ENCODE measurements around the gene TRIM46. TPM values are rescaled to one million over a fixed set of nuclear protein-coding genes. Genes with fewer than 3 reads are reported as not detected.
"Not testable (repeated sequence)": the region's sequence is repeated elsewhere in the genome, so short reads cannot be mapped to it uniquely, and the experiment has no call there.

The TRIM46 gene
- polyA plus RNA-seq, 1 donor (not counting 4 experiments of a cell fraction or from before 2014, with no cell fraction given), result 1.7 TPM

- H3K9ac ChIP-seq (ENCODE audit: control insufficient read depth, extremely low read depth, insufficient read depth, low read length); dilution Hi-C loops (cut with MboI; ENCODE audit: extremely low pct_ligation_motif_present, low sequenced_read_pairs); H3K27me3 ChIP-seq (ENCODE audit: control insufficient read depth, extremely low read depth, insufficient read depth, low read length); H3K36me3 ChIP-seq (ENCODE audit: control insufficient read depth in 2 of 2, extremely low read depth in 1 of 2, insufficient read depth in 2 of 2, low read length in 2 of 2); DNase-seq (ENCODE audit: low read depth, low spot score); H3K4me2 ChIP-seq (ENCODE audit: control insufficient read depth, extremely low read depth, insufficient read depth, low read depth, low read length); H2AFZ ChIP-seq (ENCODE audit: control insufficient read depth, low read length); H3K9me1 ChIP-seq (ENCODE audit: control insufficient read depth, extremely low read depth, insufficient read depth, low read length); H3K9me3 ChIP-seq (ENCODE audit: control insufficient read depth, low read depth, low read length); H4K20me1 ChIP-seq (ENCODE audit: control insufficient read depth, extremely low read depth, insufficient read depth, low read length); FAIRE-seq; H3K27ac ChIP-seq (ENCODE audit: control insufficient read depth, insufficient read depth, low read length); H3K4me3 ChIP-seq (ENCODE audit: control insufficient read depth in 2 of 3, extremely low read depth in 1 of 3, insufficient read depth in 2 of 3, low read depth in 1 of 3, low read length in 3 of 3): not testable (repeated sequence)
- peaks cover 12% of the 10 kb centered on the region for H3K79me2 ChIP-seq (ENCODE audit: control insufficient read depth, insufficient read depth, low read length)
- H3K4me1 ChIP-seq (ENCODE audit: control insufficient read depth, extremely low read depth, insufficient read depth, low read length), result peaks cover 21% of the 10 kb centered on the region
Observed at GRCh38 chr1:155212051-155212440, 38.4 kb downstream of the TRIM46 start.

DNA sequence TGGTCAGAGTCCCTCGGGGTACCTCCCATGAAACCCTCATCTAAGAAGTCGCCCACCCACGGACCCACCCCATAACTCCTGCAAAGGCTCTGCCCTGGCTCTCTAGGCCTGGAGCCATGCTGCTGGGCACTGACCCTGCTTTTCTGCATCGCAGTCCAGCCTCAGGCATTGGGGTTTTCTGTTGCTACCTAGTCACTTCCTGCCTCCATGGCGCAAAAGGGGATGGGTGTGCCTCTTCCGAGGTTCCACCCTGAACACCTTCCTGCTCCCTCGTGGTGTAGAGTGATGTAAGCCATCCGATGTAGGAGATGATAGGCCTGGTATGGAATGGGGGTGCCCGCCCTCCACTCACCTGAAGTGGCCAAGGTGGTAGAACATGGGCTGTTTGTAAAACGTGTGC, 41.1 kb downstream of the TRIM46 start:
- FAIRE-seq; H3K4me2 ChIP-seq (ENCODE audit: control insufficient read depth, extremely low read depth, insufficient read depth, low read depth, low read length): not testable (repeated sequence)

DNA sequence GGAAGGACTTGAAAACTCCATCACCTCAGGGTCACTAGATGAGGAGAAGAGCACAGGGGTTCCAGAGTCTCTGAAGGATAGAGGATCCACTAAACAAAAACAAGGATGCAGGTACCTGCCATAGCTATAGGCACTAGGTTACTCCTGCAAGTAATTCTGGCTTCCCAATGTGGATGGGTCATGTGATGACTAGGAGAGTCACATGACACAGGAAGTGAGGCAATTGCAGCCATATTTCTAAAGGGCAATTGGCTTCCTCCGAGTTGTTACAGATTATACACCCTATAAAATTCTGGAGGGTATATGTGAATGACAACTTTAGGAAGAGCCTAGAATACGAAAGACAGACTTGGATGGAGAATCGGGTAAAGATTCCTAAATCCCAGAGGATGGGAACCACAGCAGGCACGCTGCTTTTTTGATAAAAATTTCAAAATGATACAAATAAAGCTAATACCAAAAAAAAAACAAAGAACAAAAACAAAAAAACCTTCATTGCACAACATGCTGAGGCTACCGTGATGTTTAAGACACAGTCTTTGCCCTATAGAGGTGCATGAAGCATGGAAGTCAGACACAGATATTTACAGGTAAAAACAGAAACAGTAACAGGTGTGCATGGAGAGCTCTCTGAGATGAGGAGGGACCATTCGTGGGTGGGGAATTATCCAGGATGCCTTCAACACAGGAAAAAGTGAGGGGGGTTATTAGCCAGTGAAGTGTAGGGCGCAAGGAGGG, 45.4 kb downstream of the TRIM46 start:
- no peak for DNase-seq (ENCODE audit: low read depth, low spot score)

More for the DNA sequence above, 41.1 kb downstream of the TRIM46 start:
- H3K4me3 ChIP-seq (ENCODE audit: control insufficient read depth in 2 of 3, extremely low read depth in 1 of 3, insufficient read depth in 2 of 3, low read depth in 1 of 3, low read length in 3 of 3); H3K9me1 ChIP-seq (ENCODE audit: control insufficient read depth, extremely low read depth, insufficient read depth, low read length); H3K9me3 ChIP-seq (ENCODE audit: control insufficient read depth, low read depth, low read length); H3K27me3 ChIP-seq (ENCODE audit: control insufficient read depth, extremely low read depth, insufficient read depth, low read length); H3K36me3 ChIP-seq (ENCODE audit: control insufficient read depth in 2 of 2, extremely low read depth in 1 of 2, insufficient read depth in 2 of 2, low read length in 2 of 2); dilution Hi-C loops (cut with MboI; ENCODE audit: extremely low pct_ligation_motif_present, low sequenced_read_pairs); H3K27ac ChIP-seq (ENCODE audit: control insufficient read depth, insufficient read depth, low read length); H3K79me2 ChIP-seq (ENCODE audit: control insufficient read depth, insufficient read depth, low read length); DNase-seq (ENCODE audit: low read depth, low spot score); H3K9ac ChIP-seq (ENCODE audit: control insufficient read depth, extremely low read depth, insufficient read depth, low read length); H4K20me1 ChIP-seq (ENCODE audit: control insufficient read depth, extremely low read depth, insufficient read depth, low read length); H2AFZ ChIP-seq (ENCODE audit: control insufficient read depth, low read length): not testable (repeated sequence)
- H3K4me1 ChIP-seq (ENCODE audit: control insufficient read depth, extremely low read depth, insufficient read depth, low read length), result peaks cover 14% of the 10 kb centered on the region

More for the DNA sequence above, 45.4 kb downstream of the TRIM46 start:
- peak; percentile 71 for FAIRE-seq
- H3K9ac ChIP-seq (ENCODE audit: control insufficient read depth, extremely low read depth, insufficient read depth, low read length), result no peak overlapping the region
- H4K20me1 ChIP-seq (ENCODE audit: control insufficient read depth, extremely low read depth, insufficient read depth, low read length), result no peaks in the 10 kb centered on the region
- no peaks in the 10 kb centered on the region for H3K27me3 ChIP-seq (ENCODE audit: control insufficient read depth, extremely low read depth, insufficient read depth, low read length)
- no peak overlapping the region for H3K27ac ChIP-seq (ENCODE audit: control insufficient read depth, insufficient read depth, low read length)
- H3K4me1 ChIP-seq (ENCODE audit: control insufficient read depth, extremely low read depth, insufficient read depth, low read length), result peaks cover 10% of the 10 kb centered on the region
- TF ChIP-seq, protein P1, sequence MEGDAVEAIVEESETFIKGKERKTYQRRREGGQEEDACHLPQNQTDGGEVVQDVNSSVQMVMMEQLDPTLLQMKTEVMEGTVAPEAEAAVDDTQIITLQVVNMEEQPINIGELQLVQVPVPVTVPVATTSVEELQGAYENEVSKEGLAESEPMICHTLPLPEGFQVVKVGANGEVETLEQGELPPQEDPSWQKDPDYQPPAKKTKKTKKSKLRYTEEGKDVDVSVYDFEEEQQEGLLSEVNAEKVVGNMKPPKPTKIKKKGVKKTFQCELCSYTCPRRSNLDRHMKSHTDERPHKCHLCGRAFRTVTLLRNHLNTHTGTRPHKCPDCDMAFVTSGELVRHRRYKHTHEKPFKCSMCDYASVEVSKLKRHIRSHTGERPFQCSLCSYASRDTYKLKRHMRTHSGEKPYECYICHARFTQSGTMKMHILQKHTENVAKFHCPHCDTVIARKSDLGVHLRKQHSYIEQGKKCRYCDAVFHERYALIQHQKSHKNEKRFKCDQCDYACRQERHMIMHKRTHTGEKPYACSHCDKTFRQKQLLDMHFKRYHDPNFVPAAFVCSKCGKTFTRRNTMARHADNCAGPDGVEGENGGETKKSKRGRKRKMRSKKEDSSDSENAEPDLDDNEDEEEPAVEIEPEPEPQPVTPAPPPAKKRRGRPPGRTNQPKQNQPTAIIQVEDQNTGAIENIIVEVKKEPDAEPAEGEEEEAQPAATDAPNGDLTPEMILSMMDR (optimal IDR thresholded peaks at IDR 0.05 in 1 of 3, IDR thresholded peaks at IDR 0.05 in 1 of 3, conservative IDR thresholded peaks at IDR 0.05 in 1 of 3; ENCODE audit: extremely low read depth in 1 of 3, insufficient read depth in 2 of 3, low read length in 3 of 3), result no peak
- TF ChIP-seq EZH2 (IDR thresholded peaks at IDR 0.05; ENCODE audit: low read length), result no peak
- dilution Hi-C loops (cut with MboI; ENCODE audit: extremely low pct_ligation_motif_present, low sequenced_read_pairs), result no loop called here
- H3K36me3 ChIP-seq (ENCODE audit: control insufficient read depth in 2 of 2, extremely low read depth in 1 of 2, insufficient read depth in 2 of 2, low read length in 2 of 2), result peaks cover 0 to 2% of the 10 kb centered on the region in 2 experiments
- H3K4me3 ChIP-seq (ENCODE audit: control insufficient read depth in 2 of 3, extremely low read depth in 1 of 3, insufficient read depth in 2 of 3, low read depth in 1 of 3, low read length in 3 of 3), result no peak overlapping the region
- no peaks in the 10 kb centered on the region for H3K79me2 ChIP-seq (ENCODE audit: control insufficient read depth, insufficient read depth, low read length)
- peak overlapping the region; percentile 54 for H3K4me2 ChIP-seq (ENCODE audit: control insufficient read depth, extremely low read depth, insufficient read depth, low read depth, low read length)
- no peaks in the 10 kb centered on the region for H3K9me3 ChIP-seq (ENCODE audit: control insufficient read depth, low read depth, low read length)
- no peaks in the 10 kb centered on the region for H3K9me1 ChIP-seq (ENCODE audit: control insufficient read depth, extremely low read depth, insufficient read depth, low read length)
- peak overlapping the region; percentile 58 for H2AFZ ChIP-seq (ENCODE audit: control insufficient read depth, low read length)

Measured in keratinocyte (primary cell).